PFSK-1 (cell line): Measurements from ENCODE around the gene ZNF787.

Source experiments
- POLR2AphosphoS5 ChIP-seq: IDR thresholded peaks from 2 replicates; pipeline ENCODE4 v1.6.1; 2012; ENCODE audit warnings: low read depth, mild to moderate bottlenecking, control low read depth, low read length, moderate library complexity
- TAF1 ChIP-seq: IDR thresholded peaks from 2 replicates; pipeline ENCODE4 v1.6.1; 2012; ENCODE audit warnings: low read length, control low read depth, borderline replicate concordance; ENCODE audit not compliant: insufficient read depth

DNA sequence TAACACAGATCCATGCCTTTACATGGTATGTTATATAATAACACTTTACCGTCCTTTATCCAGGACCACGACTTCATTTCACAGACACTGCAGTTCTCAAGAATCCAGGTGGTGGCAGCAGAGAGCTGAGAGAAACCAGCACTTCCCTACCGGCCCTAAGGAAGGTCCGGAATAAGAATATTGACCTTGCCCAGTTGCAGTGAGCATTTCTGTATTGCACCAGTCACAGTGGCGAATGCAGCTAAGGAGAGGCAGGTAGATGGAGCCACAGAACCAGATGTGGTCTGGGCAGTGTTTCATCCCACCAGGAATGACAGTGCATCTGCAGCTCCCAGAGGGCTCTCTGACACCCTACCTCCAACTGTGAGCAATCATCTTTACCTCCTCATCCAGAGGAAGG, 44.6 kb downstream of the ZNF787 start:
- TF ChIP-seq POLR2AphosphoS5 (no peak), TAF1 (no peak)
